Kidney epithelial cell (primary cell): Measurements from ENCODE around the gene SORCS2. TPM values are rescaled to one million over a fixed set of nuclear protein-coding genes. Genes with fewer than 3 reads are reported as not detected.

Experiments used
- DNase-seq: peaks from one replicate; pipeline ENCODE4 v3.0.0-alpha.2; 2010; ENCODE audit warnings: low read depth
- H3K27me3 ChIP-seq: 2 replicates; pipeline ENCODE4 v1.6.0; 2011; ENCODE audit warnings: low read length; ENCODE audit not compliant: control insufficient read depth, insufficient read depth
- H3K36me3 ChIP-seq: 2 replicates; pipeline ENCODE4 v1.5.1; 2011; ENCODE audit warnings: low read length; ENCODE audit not compliant: control insufficient read depth, insufficient read depth
- H3K4me3 ChIP-seq: 2 replicates; pipeline ENCODE4 v1.5.1; 2011; ENCODE audit warnings: low read depth, mild to moderate bottlenecking, control low read depth, low read length
- total RNA-seq: library from RNA; depleted of rRNA; stranded (reverse); fragments of >200 nt; gene quantifications from 2 replicates; pipeline ENCODE4 v1.2.3, GENCODE V29; 2015
- TF ChIP-seq, protein P1 (sequence below): IDR thresholded peaks from 2 replicates; pipeline ENCODE4 v1.5.1; 2011; ENCODE audit warnings: mild to moderate bottlenecking, moderate library complexity, low read length, control low read depth, inconsistent platforms; ENCODE audit not compliant: insufficient read depth, poor library complexity, severe bottlenecking

Gene SORCS2
- total RNA-seq, 1 donor from 2014 or later, result 1.4 TPM

DNA sequence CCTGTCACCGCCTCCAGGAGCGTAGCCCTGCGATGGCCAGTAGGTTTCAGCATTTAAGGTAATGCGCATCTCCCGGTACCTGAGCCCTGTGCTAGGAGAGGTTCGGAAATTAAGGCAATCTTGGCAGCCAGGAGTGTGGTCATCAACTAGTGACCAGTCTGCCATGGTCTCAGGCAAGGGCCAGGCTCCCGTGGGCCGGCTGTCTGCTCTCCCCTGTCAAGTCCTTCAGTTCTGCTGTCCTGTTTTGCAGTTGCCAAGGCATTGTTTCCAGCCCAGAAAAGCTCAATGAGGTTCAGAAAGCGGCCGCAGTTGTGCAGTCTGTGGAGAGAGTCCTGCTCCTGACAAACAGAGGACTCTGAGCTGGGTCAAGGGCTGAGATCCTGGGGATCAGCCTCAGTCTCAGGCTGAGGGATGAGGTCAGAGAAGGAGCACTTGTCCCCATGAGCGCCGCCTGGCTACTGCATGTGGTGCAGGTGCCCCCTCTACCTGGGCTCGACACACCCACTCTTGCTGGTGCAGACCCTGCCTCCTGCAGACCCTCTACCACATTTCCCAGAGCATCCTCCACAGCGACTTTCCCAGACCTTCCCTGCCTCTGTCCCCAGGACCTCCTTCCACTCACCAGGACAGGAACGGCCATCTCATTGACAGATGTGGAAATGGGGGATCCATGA lies 295.8 kb downstream of the SORCS2 start:
- H3K27me3 ChIP-seq, result no peaks in the 10 kb centered on the region
- no peak for DNase-seq
- no peak overlapping the region for H3K4me3 ChIP-seq
- TF ChIP-seq, protein P1, sequence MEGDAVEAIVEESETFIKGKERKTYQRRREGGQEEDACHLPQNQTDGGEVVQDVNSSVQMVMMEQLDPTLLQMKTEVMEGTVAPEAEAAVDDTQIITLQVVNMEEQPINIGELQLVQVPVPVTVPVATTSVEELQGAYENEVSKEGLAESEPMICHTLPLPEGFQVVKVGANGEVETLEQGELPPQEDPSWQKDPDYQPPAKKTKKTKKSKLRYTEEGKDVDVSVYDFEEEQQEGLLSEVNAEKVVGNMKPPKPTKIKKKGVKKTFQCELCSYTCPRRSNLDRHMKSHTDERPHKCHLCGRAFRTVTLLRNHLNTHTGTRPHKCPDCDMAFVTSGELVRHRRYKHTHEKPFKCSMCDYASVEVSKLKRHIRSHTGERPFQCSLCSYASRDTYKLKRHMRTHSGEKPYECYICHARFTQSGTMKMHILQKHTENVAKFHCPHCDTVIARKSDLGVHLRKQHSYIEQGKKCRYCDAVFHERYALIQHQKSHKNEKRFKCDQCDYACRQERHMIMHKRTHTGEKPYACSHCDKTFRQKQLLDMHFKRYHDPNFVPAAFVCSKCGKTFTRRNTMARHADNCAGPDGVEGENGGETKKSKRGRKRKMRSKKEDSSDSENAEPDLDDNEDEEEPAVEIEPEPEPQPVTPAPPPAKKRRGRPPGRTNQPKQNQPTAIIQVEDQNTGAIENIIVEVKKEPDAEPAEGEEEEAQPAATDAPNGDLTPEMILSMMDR, result no peak
- H3K36me3 ChIP-seq, result no peaks in the 10 kb centered on the region

DNA sequence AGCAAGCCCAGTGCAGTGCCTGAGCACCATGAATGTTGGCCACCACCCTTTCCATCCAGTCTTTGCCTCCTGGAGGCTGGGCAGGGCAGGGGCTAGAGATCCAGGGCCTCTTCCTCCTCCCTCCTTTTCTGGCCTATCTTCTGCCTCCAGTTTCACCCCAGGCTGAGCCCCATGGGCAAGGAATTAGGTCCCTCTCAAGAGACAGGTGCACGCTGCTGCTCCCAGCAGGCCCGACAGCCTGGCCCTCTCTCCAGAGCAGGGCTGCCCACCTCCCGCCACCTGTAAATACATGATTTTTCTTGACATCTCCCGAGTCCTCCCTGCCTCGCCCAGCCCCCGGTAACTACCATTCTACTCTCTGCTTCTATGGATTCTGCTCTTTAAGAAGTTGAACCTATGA lies 299.6 kb downstream of the SORCS2 start:
- TF ChIP-seq, protein P1, result no peak
- H3K27me3 ChIP-seq, result no peaks in the 10 kb centered on the region
- no peaks in the 10 kb centered on the region for H3K36me3 ChIP-seq
- H3K4me3 ChIP-seq, result no peak overlapping the region
- DNase-seq, result no peak

DNA sequence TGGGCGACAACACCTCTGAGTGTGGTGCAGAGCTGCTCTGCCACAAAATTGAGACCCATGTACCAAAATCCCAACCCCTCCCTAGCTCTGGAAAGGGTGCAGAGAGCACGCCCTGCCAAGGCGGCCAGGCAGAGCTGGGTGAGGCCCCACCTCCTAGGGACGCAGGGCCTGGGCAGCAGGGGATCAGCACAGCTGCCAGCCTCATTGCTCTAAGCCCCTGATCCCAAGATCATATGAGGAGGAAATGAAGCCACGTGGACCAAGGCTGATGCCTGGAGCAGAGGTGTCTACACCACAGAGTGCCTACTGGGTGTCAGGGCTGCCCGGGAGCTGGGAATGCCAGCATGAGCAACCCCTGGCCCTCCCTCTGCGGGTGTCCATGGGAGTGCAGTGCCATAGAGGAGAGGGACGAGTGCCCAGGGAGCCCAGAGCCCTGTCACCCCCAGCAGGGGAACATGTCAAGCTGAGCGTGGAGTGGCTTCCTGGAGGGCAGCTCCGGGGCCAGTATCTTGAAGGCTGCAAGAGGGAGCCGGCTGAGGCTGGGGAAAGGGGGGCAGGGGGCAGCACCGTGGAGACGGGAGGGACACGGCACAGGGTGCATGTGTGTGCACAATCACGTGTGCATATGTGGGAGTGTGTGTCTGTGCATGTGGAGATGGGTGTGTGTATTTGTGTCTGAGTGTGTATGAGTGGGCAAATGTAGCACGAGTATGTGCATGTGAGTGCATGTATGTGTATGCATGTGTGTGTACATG lies 306.3 kb downstream of the SORCS2 start:
- H3K27me3 ChIP-seq, result peaks cover 11% of the 10 kb centered on the region
- DNase-seq, result no peak
- H3K36me3 ChIP-seq, result no peaks in the 10 kb centered on the region
- TF ChIP-seq, protein P1, result no peak
- no peak overlapping the region for H3K4me3 ChIP-seq

DNA sequence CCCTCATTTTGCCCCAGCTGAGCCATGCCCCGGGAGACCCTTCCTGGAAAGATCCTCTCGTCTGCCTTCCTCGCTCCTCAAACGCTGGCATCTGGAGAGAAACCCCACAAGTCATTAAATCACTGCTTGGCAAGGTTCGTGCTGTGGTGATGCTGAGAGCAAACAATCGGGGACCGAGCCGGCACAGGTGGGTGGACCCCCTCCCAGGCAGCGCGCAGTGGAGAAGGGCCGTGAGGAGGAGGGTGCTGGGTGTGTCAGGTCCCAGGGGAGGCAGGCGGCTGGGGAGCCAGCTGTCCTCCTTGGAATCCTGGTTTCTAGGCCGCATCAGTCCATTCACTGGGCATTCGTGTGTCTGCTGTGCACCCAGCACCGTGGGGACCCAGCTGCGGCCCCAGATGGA lies 307.3 kb downstream of the SORCS2 start:
- TF ChIP-seq, protein P1, result no peak
- peaks cover 11% of the 10 kb centered on the region for H3K27me3 ChIP-seq

DNA sequence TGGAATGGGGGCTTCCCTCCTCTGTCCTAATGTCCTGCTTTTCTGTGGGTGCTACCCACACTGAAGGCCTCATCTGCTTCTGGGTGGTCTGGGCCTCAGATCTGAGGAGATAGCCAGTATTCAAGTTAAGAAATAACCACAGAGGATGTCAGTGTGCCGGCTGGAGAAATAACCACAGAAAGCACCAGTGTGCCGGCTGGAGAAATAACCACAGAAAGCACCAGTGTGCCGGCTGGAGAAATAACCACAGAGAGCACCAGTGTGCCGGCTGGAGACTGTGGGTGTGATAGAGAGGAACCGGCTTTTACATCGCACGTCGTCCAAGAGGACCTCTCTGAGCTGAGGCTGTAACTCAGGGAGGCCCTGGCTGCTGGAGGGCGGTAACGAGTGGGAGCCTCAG lies 308.1 kb downstream of the SORCS2 start:
- H3K4me3 ChIP-seq, result no peak overlapping the region
- H3K27me3 ChIP-seq, result peaks cover 11% of the 10 kb centered on the region
- TF ChIP-seq, protein P1, result no peak
- DNase-seq, result no peak
- H3K36me3 ChIP-seq, result no peaks in the 10 kb centered on the region

More for the DNA sequence above, 307.3 kb downstream of the SORCS2 start:
- no peak for DNase-seq
- Histone ChIP-seq H3K4me3 (no peak overlapping the region), H3K36me3 (no peaks in the 10 kb centered on the region)

- peaks cover 11% of the 10 kb centered on the region for H3K27me3 ChIP-seq
- no peaks in the 10 kb centered on the region for H3K36me3 ChIP-seq
- no peak for DNase-seq
- TF ChIP-seq, protein P1, result no peak
- no peak overlapping the region for H3K4me3 ChIP-seq
These were observed 309.0 kb downstream of the SORCS2 start for GRCh38 chr4:7501314-7501713.
